MCF 10A (cell line): ENCODE data around the gene ATP5F1D. TPM values are rescaled to one million over a fixed set of nuclear protein-coding genes. Genes with fewer than 3 reads are reported as not detected.

ENCODE experiments used
- BruUV-seq: library from RNA; stranded (reverse); fragments of 400-500 nt; replicated peaks from 2 replicates; lab custom pipeline; 2021; lab: Mats Ljungman, UMichigan
- CTCF ChIA-PET: fragments of 300-600 bp; sonication (Branson Sonifier 250); formaldehyde crosslinking; extraction: SDS; loops from one replicate; lab custom pipeline; 2021; ENCODE audit warnings: antibody characterized with exemption, inconsistent platforms; lab: Yijun Ruan, JAX
- POLR2A ChIA-PET: fragments of 300-600, 350-650 bp; sonication (Branson Sonifier 250); formaldehyde crosslinking; extraction: SDS; loops from one replicate; lab custom pipeline; 2020; ENCODE audit warnings: antibody characterized with exemption, inconsistent platforms; lab: Yijun Ruan, JAX
- DNase-seq: peaks from one replicate; pipeline ENCODE4 v3.0.0-alpha.2; 2018; ENCODE audit not compliant: unreplicated experiment
- H3K27ac Mint-ChIP-seq: one replicate; pipeline ENCODE4 v1.8.0; 2022; ENCODE audit warnings: mild to moderate bottlenecking, low read depth, mixed read lengths; ENCODE audit not compliant: unreplicated experiment
- H3K27me3 Mint-ChIP-seq: one replicate; pipeline ENCODE4 v1.8.0; 2022; ENCODE audit warnings: mixed read lengths; ENCODE audit not compliant: insufficient read depth, unreplicated experiment
- H3K36me3 Mint-ChIP-seq: one replicate; pipeline ENCODE4 v1.8.0; 2022; ENCODE audit warnings: mild to moderate bottlenecking, moderate library complexity, mixed read lengths; ENCODE audit not compliant: insufficient read depth, unreplicated experiment
- H3K4me1 Mint-ChIP-seq: one replicate; pipeline ENCODE4 v1.8.0; 2022; ENCODE audit warnings: mixed read lengths; ENCODE audit not compliant: insufficient read depth, unreplicated experiment
- H3K4me3 Mint-ChIP-seq: one replicate; pipeline ENCODE4 v1.8.0; 2022; ENCODE audit warnings: mild to moderate bottlenecking, moderate library complexity, mixed read lengths; ENCODE audit not compliant: unreplicated experiment
- H3K9me3 Mint-ChIP-seq: one replicate; pipeline ENCODE4 v1.8.0; 2022; ENCODE audit warnings: mixed read lengths; ENCODE audit not compliant: unreplicated experiment
- CTCF ChIP-seq: fragments of 200-600 bp; IDR thresholded peaks from one replicate; pipeline ENCODE4 v1.8.0; 2022; ENCODE audit warnings: antibody characterized with exemption, mild to moderate bottlenecking; ENCODE audit not compliant: unreplicated experiment
- intact Hi-C: fragments of 100-400 bp; cut with micrococcal nuclease; formaldehyde crosslinking; loops from 2 replicates; pipeline ENCODE4 v1.14.1; 2022
- total RNA-seq: library from RNA; stranded (reverse); gene quantifications from 2 replicates; pipeline ENCODE4 v1.2.3, GENCODE V29; 2022

ATP5F1D gene
- total RNA-seq, 1 experiment from 2014 or later, result 258 TPM

- no peak overlapping the region for H3K27ac Mint-ChIP-seq
- CTCF ChIA-PET, result interaction anchor here (1.1 to 4.4 kb wide), 2 partner anchors 18 to 205 kb away, joined by 3 to 25 read pairs; no protein-coding TSS in a partner anchor
Measured at GRCh38 chr19:1262623-1263123, 21.1 kb downstream of the ATP5F1D start.

GRCh38 chr19:1263188-1263587, 21.6 kb downstream of the ATP5F1D start:
- BruUV-seq, result no TSS peak
- H3K36me3 Mint-ChIP-seq, result peaks cover 25% of the 10 kb centered on the region
- intact Hi-C loops, result no loop called here
- ChIA-PET CTCF (interaction anchor here (0.6 to 4.4 kb wide), 2 partner anchors 19 to 92 kb away, joined by 3 to 25 read pairs; no protein-coding TSS in a partner anchor), POLR2A (interaction anchor here (1.2 to 3.5 kb wide), 3 partner anchors 10 to 21 kb away, joined by 11 to 58 read pairs (median 27); partner anchors contain the start of gene ATP5F1D)
- no peak for DNase-seq
- H3K27me3 Mint-ChIP-seq, result no peaks in the 10 kb centered on the region
- TF ChIP-seq CTCF, result no peak
- H3K4me1 Mint-ChIP-seq, result peaks cover 32% of the 10 kb centered on the region
- H3K4me3 Mint-ChIP-seq, result peak overlapping the region; percentile 71
- no peaks in the 10 kb centered on the region for H3K9me3 Mint-ChIP-seq
- no peak overlapping the region for H3K27ac Mint-ChIP-seq

More at GRCh38 chr19:1262623-1263123, 21.1 kb downstream of the ATP5F1D start:
- H3K9me3 Mint-ChIP-seq, result no peaks in the 10 kb centered on the region
- no peaks in the 10 kb centered on the region for H3K27me3 Mint-ChIP-seq
- H3K36me3 Mint-ChIP-seq, result peaks cover 30% of the 10 kb centered on the region
- POLR2A ChIA-PET, result interaction anchor here (1.1 to 3.5 kb wide), 5 partner anchors 10 to 161 kb away, joined by 3 to 58 read pairs (median 11); partner anchors contain the start of gene ATP5F1D
- no peak for DNase-seq
- H3K4me3 Mint-ChIP-seq, result peak overlapping the region; percentile 71
- no peak for TF ChIP-seq CTCF
- no TSS peak for BruUV-seq
- H3K4me1 Mint-ChIP-seq, result peaks cover 32% of the 10 kb centered on the region
- intact Hi-C loops, result no loop called here

- peaks cover 19% of the 10 kb centered on the region for H3K36me3 Mint-ChIP-seq
- CTCF ChIA-PET, result interaction anchor here (0.5 to 4.9 kb wide), 6 partner anchors 12 to 220 kb away, joined by 3 to 144 read pairs (median 11); no protein-coding TSS in a partner anchor
- TF ChIP-seq CTCF, result no peak
- DNase-seq, result peak; percentile 96
- peaks cover 39% of the 10 kb centered on the region for H3K4me1 Mint-ChIP-seq
- peak overlapping the region; percentile 70 for H3K4me3 Mint-ChIP-seq
- H3K9me3 Mint-ChIP-seq, result no peaks in the 10 kb centered on the region
- BruUV-seq, result no TSS peak
- POLR2A ChIA-PET, result interaction anchor here (0.8 to 6.2 kb wide), 9 partner anchors 9 to 225 kb away, joined by 4 to 240 read pairs (median 18); partner anchors contain the start of genes ABCA7, ATP5F1D, FAM174C and MIDN
- H3K27me3 Mint-ChIP-seq, result no peaks in the 10 kb centered on the region
- peak overlapping the region; percentile 50 for H3K27ac Mint-ChIP-seq
- intact Hi-C loops, result no loop called here
Measured at GRCh38 chr19:1264801-1265614, 23.5 kb downstream of the ATP5F1D start.
